GM10847 (cell line): ENCODE results near the gene UNC13D.

Source experiments
- POLR2A ChIP-seq: IDR thresholded peaks from 2 replicates; pipeline ENCODE4 v1.6.1; 2011; ENCODE audit not compliant: insufficient read length; ENCODE audit errors: extremely low read depth

Gene UNC13D

GRCh38 chr17:75854881-75855309, 10.7 kb upstream of the UNC13D start:
- TF ChIP-seq POLR2A = no peak

- no peak for TF ChIP-seq POLR2A
These were observed 10.0 kb upstream of the UNC13D start for GRCh38 chr17:75854101-75854748.

- TF ChIP-seq POLR2A = no peak
These were observed 9.2 kb upstream of the UNC13D start for GRCh38 chr17:75853433-75853832.

- no peak for TF ChIP-seq POLR2A
These were observed 6.9 kb upstream of the UNC13D start for GRCh38 chr17:75850928-75851692.

GRCh38 chr17:75849724-75850123, 5.5 kb upstream of the UNC13D start:
- TF ChIP-seq POLR2A = no peak

- no peak for TF ChIP-seq POLR2A
These were observed 5.1 kb upstream of the UNC13D start for GRCh38 chr17:75849279-75849646.

- TF ChIP-seq POLR2A = no peak
These were observed 4.5 kb upstream of the UNC13D start for GRCh38 chr17:75848523-75849278.

- no peak for TF ChIP-seq POLR2A
These were observed 3.7 kb upstream of the UNC13D start for GRCh38 chr17:75847614-75848522.

GRCh38 chr17:75846692-75847613, 2.7 kb upstream of the UNC13D start:
- no peak for TF ChIP-seq POLR2A

- no peak for TF ChIP-seq POLR2A
These were observed 1.9 kb upstream of the UNC13D start for GRCh38 chr17:75845933-75846691.

- TF ChIP-seq POLR2A = no peak
These were observed 981 bp upstream of the UNC13D start for GRCh38 chr17:75845058-75845711.

GRCh38 chr17:75844530-75845057, 390 bp upstream of the UNC13D start:
- TF ChIP-seq POLR2A = no peak
